HUDEP-2 (cell line): ENCODE results near the gene ALG14.
A peak's percentile ranks its signal among the peaks of the same experiment; 100 is the strongest.
"Not testable (repeated sequence)": the region's sequence is repeated elsewhere in the genome, so short reads cannot be mapped to it uniquely, and the experiment has no call there.

ENCODE experiments used
- DNase-seq, 76 experiments: peaks; one replicate each; lab custom pipeline; 2025; ENCODE audit not compliant: unreplicated experiment in 76 of 76; lab: John Stamatoyannopoulos, UW

Gene ALG14

DNA sequence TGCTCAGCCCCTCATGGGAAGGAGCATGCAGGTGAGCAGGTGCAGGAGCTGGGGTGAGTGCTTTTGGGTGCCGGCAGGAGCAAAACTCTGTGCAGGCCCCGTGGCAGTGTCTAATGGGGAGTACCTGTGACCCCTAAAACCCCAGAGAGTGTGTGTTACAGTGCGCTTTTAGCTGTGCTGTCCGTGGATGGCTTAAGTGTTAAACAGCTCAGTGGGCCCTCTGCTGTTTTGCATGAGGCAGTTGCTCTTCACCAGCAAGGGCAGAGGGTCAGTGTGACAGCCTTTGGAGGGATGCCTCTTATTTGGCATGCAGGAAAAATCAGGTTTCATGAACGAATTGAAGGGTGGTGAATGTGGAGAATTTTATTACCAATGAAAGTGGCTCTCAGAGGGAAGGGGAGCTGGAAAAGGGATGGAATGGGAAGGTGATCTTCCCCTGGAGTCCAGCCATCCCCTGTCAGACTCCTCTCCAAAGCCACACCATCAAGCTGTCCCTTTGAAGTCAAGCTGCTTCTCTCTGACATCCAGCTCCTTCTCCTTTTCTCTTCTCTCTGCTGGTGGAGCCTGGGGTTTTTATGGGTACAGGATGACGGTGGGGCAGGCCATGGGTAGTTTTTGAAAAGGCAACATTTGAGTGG is 17.0 kb upstream of the ALG14 start:
- peak in 6 of 76 experiments; percentile 11 to 38 (median 22) for DNase-seq

DNA sequence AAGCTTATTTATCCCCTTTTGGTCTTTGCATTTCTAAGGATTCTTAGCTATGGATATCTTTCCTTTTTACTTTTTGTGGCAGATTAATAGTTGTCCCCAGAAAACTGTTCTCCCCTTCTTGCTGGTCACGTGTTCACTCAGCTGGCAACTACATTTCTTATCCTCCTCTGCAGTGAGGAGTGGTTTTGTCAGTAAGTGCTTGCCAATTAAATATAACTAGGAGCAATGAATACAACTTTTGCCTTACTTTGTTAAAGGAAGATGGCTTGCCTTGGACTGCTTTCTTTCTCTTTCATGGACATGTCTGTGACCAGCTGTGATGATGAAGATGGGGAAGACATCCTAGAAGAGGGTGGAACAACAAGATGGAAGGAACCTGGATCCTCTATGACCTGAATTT is 15.6 kb upstream of the ALG14 start:
- peak in 14 of 76 experiments; percentile 6 to 38 (median 26) for DNase-seq

DNA sequence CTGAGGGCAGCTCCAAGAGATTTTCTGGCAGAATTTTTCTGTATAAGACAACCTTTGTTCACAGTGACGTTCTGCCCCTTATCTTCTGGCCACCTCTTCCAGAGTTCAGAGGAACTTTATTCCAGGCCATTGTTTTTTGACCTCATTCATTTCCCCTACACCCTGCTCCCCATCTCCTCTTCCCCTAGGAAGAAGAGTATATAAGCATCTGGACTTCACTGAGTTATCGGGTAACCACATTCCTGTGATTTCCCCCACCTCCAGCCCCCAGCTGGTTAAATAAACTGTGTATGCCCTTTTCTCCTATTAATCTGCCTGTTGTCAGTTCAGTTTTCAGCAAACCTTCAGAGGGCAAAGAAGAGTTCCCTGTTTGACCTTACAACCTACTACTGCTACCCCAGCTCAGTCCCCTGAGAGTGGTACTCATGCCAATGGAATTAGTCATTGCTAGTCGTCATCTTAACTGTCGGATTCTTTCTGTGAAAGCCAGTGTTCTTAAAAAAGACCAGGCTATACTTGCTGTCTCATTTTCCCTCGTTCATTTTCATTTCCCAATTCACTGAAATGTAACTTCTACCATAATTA is 14.3 kb upstream of the ALG14 start:
- peak in 30 of 76 experiments; percentile 13 to 64 (median 39) for DNase-seq

DNA sequence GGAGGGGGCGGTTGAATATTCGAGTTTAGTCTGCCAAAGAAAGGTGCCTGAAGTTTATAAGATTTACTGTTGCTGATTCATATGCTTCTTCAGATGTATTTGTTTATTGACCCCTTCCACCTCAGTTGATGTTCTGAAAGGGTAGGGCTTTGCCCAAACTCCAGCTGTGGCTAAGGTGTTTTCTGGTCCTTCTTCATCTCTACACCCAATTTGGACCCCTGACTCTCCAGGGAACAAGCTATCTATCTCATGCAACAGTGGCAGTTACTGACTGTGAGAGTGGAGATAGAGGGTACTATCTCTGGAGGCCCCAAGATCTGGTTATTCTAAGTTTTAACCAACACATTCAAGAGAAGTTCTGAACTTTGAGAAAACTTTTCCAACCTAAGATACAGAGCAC is 12.6 kb upstream of the ALG14 start:
- DNase-seq, result peak in 56 of 76 experiments; percentile 12 to 89 (median 52)

DNA sequence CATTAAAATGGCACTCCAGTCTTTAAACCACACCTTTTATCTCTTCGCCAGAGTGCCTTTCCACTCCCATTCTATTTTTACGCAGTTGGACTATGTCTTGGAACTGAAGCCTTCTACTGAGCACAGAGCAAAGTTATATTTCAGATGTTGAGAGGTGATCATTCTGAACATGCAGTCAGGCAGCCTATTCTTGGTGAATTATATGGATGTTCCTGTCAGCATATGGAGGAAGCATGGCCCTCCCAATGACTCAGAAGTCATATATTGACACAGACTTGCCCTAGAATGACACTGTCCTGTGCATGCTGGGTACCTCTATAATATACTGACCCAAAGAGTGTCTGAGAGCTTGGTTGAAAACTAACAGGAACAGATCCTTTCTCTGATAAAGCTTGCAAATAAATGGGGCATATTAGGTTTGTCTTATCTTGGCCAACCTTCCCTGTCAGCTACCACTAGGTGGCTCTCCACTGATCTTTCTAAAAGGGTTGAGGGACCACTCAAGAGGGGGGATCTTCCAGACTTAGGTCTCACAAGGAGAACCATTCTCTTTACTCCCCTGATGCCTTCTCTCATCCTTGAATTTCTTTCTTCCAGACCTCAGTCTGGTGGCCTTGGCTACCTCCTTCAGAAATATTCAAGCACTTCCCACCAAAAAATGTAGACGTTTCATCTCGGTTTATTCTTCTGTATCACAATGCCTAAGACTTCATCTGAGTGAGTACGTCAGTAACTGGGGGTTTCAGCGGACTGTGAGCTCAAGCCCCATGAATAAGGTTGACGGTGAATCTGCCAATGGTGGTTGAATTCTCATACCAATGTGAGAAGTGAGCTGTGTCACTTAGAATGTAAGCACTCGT is 11.8 kb upstream of the ALG14 start:
- peak in 21 of 76 experiments; percentile 8 to 56 (median 24) for DNase-seq

DNA sequence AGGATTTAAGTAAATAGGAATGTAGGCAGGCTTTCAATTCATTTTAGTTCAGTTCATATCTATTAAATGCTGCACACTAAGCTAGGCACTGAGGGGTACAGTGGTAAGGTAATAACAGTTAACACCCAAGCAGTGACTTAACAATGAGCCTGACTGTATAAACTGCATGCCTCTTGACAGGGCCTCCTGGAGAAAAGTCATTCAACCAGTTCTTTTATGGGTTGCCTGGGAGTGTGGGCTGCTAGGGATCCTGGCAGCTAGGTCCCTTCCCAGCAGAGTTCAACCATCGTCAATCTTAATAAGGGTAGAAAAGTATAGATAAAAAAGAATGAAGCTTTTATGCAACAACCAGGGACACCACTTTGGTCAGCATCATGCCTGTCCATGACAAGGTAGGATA is 8.1 kb upstream of the ALG14 start:
- DNase-seq, result no peak

DNA sequence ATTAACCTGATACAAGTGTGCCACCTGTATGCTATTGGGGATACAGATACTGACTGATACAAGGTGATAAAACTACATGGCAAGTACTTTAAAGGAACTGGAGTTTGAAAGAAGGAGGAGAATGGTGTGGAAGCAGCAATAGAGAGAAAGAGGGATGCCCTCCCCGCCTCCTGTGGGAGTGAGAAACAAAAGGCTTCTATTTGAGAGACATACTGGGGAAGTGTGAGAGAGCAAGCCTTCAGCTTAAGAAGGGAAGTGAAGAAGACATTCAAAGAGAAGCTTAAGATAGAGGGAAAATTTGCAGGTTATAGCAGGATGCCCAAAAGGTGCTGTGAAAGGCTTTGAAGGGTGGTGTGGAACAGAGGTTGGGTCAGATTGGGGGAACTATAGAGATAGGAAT is 7.7 kb upstream of the ALG14 start:
- DNase-seq, result no peak

DNA sequence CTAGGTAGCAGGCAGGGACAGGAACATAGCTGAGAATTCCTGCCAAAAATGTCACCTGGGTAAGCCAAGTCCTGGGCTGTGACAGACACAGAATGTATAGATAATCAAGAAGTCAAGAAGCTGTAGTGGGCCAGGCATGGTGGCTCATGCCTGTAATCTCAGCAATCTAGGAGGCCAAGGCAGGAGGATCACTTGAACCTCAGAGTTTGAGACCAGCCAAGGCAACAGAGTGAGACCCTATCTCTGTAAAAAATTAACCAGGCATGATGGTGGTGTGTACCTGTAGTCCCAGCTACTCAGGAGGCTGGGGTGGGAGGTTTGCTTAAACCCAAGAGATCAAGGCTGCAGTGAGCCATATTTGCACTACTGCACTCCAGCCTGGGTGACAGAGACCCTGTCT is 3.3 kb upstream of the ALG14 start:
- no peak for DNase-seq

DNA sequence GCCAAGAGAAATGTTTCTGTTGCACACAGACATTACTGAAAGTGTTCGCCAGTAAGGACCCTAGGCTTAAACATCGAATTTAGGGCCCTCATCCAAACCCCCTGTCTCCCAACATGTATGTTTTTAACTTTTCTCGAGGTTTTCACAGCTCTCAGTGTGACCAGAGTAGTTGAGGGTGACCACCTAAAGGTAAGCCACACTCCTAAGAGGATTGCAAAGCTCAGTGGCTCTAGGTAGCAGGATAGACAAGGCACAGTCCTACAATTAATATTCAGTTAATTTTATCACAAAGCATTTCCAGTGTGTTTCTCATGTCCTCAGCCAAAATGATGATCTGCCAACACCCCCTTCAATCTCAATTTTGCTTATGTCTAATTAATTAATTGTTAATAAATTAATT is 695 bp upstream of the ALG14 start:
- peak in 1 of 76 experiments; percentile 41 for DNase-seq

DNA sequence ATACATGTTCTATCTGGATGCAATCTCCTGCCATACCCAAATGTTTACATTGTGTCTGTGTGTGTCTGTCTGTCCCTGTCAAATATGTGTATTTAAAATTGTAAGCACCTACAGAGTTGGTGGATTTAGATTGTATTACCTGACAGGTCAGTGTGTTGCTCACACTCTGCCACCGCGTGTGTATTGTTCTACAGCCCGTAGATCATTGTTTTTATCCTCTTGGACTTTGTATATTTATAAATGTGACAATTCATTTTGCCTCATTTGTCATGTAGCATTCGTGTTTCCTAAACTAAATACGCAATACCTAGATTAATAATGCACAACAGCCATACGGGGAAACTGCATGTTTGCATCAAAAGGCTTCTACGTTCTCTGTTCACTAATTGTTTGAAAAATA is 634 bp downstream of the ALG14 start:
- no peak for DNase-seq

DNA sequence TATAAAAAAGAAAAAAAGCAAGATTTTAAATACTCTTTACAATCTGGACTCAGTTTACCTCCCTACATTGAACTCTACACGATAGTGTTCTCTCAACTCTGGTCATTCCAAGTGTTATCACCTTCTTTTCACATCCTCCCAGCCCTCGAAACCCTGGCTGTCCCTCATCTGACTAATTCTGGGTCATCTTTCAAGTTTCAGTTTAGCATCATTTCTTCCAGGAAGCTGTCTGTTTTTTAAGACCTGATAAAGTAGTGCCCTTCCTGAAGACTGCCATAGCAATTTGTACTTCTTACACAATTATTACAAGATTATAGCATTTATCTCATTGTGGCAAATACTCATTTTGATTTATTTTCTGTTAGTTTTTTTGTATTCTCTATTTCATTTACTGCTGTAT is 1.2 kb downstream of the ALG14 start:
- DNase-seq, result no peak

DNA sequence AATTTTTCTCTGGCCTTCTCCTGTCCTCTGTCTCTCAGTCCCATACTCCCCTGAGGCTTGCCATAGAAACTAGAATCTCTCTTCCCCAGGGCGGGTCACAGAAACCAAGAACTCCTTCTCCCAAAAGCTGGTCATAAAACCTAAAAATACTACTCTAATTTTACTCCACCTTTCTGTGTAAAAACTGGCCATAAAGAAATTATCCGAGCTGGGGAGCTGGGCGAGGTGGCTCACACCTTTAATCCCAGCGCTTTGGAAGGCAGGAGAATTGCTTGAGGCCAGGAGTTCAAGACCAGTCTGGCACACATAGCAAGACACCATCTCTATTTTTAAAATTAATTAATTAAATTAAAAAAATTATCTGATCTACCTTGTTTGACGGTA is 3.0 kb downstream of the ALG14 start:
- DNase-seq, result no peak

DNA sequence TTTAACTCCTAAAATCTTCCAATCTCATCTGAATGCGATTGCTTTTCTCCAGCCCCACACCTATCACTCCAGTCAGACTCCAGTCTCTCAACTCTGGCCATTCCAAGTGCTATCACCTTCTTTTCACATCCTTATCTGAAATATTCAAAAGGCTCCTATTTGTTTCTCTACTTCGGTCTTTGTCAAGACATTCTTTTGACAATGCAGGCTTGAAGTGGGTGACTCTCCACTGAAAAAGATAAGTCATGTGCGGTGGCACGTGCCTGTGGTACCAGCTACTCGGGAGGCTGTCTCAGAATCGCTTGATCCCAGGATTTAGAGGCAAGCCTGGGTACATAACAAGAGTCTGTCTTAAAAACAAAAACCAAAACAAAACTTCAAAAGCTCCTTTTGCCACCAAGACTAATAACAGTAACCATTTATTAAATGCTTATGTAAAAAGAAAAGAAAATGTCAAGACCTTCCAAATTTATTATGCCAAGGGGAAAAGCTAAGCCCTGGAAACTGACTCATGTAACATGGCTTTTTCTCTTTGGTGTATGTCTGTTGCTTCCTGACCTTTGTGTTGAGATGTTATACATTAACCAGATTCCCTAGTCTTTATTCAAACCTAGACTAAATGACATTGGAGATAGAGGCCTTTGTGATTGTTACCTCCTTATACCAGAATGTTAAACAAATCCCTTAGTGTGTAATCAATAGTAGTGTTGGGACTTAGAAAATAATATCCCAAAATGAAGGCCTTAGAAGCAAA is 3.6 kb downstream of the ALG14 start:
- no peak for DNase-seq

DNA sequence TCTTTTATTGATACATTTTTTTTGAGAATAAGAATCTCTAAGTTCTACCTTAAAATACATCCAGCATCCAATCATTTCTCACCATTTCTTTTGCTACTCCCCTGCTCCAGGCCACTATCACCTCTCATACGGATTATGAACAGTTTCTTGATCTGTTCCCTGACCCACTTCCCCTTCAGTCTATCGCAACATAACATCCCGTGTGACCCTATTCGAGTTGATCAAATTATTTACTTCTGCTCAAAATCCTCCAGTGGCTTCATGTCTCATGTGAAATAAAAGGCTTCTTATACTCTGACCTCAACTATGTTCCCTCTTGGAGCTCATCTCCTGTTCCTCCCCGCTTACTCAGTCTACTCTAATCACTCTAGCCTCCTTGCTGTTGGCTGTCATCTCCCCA is 5.2 kb downstream of the ALG14 start:
- DNase-seq, result no peak

DNA sequence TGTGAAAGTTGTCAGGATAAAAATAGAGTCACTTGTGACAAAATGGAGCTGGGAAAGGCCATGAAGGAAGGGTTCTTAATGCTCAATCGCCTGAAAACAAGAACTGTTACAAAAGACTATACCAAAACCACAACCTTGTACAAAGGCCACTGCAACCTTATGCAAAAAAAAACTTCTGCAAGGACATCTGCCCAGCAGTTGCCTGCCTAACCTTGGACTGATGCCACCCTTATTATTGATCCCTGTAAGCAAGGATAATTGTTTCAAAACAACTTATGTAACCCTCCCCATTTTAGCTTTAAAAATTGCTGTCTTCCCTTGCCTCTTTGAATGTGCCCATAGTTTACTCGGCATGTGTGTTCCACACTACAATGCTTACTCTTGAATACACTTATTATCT is 5.7 kb downstream of the ALG14 start:
- no peak for DNase-seq

DNA sequence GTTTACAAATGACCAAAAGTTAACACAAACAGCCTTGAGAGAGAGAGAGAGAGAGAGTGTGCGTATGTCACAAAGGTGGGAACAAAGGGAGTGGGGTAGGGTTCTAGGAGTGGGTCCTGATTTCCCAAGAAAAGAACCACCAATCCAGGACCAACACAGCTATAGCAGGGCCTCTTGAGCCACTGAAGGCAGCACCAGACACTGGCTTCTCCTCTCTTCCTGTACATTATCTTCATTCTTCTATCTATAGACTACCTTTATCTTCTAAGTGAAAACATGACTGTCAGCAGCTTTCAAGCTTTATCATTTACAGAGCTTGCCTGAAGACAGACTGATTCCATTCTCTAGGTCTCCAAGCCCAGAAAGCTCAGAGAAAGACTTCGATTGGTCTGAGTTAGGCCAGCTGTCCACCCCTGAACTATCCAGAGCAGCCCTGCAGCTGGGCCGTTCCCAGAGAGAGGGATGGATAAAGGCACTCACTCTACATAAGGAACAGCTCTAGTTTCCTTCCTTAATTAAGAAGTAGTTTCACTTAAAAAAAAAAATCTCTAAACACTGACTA is 11.2 kb downstream of the ALG14 start:
- DNase-seq, result peak in 4 of 76 experiments; percentile 8 to 38 (median 18)

DNA sequence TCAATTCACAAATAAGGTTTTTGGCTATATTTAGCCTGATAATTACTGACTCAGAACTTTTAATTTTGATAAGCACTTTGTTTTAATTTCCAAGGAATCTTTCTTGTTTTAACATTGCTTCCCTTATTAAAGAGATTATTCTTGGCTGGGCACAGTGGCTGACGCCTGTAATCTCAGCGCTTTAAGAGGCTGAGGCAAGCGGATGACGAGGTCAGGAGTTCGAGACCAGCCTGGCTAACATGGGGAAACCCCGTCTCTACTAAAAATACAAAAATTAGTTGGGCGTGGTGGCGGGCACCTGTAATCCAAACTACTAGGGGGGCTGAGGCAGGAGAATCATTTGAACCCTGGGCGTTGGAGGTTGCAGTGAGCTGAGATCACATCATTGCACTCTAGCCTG is 13.8 kb downstream of the ALG14 start:
- no peak for DNase-seq

DNA sequence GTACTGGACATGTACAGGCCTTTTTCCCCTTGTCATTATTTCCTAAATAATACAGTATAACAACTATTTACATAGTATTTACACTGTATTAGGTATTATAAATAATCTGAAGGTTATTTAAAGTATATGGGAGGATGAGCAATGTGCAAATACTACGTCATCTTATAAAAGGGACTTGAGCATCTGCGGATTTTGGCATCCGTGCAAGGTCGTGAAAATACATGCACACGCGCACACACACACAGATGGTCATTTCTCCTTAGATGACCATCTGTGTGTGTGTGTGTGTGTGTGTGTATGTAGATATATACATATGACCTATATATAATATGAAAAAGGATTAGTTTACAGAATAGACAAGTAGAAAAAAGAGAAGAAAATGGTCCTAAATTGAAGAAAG is 15.4 kb downstream of the ALG14 start:
- no peak for DNase-seq

DNA sequence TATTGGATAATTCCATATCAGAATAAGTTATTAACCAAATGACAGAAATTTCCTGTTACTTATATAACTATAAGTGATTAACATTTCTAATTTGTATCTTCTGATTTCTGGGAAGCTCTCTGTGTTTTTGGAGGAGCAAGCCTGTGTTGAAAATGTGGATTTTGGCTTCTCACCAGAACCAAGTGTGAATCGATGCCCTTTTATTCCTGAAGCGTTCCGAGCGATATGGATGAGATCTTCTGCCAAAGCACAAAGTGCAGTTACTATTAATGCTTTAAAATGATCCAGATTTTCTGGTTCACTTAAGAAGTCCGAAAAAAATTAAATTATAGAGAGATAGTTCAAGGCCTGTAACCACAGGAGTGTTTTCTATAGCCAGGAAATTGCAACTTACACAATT is 22.8 kb downstream of the ALG14 start:
- no peak for DNase-seq

DNA sequence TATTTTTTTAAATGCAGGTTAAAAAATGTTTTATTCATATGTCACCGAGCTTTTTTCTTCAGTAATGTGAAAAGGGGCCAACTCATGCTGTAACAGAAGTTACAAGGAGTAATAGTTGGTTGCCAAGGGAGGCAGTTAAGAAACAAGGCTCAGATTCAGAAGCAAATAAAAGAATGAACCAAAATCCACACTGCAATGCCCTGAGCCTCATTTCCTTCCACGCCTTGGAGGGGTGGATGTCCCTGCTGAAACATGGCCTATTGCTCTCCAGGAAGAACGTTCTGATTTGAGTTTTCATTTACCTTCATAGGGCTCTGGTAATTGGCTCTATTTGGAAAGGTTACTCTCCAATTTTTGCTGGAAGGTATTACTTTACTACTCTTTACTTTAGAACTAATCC is 24.4 kb downstream of the ALG14 start:
- no peak for DNase-seq

DNA sequence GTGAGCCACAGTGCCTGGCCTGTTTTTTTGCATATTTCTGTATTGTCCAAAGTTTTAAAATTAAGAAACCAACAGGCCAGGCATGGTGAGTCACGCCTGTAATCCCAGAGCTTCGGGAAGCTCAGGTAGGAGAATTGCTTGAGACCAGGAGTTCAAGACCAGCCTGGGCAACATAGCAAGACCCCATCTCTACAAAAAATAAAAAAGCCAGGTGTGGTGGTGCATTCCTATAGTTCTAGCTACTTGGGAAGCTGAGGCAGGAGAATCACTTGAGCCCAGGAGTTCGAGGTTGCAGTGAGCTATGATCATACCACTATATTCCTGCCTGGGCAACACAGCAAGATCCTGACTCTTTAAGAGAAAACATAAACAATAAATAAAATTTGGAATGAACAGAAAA is 25.1 kb downstream of the ALG14 start:
- DNase-seq, result not testable (repeated sequence)
